Caco-2 (cell line): ENCODE data around the gene USP16. TPM values are rescaled to one million over a fixed set of nuclear protein-coding genes. Genes with fewer than 3 reads are reported as not detected.

Source experiments
- BruUV-seq: library from RNA; stranded (reverse); fragments of 400-500 nt; replicated peaks from 2 replicates; lab custom pipeline; 2021; lab: Mats Ljungman, UMichigan
- CTCF ChIA-PET: fragments of 300-600 bp; sonication (Branson Sonifier 250); formaldehyde crosslinking; loops from one replicate; lab custom pipeline; 2022; ENCODE audit warnings: antibody characterized with exemption; lab: Charles Lee
- POLR2A ChIA-PET: fragments of 300-600 bp; sonication (Branson Sonifier 250); formaldehyde crosslinking; loops from one replicate; lab custom pipeline; 2022; ENCODE audit warnings: antibody characterized with exemption; lab: Charles Lee
- DNase-seq, 2 experiments: peaks; one replicate each; pipeline versions ENCODE4 v3.0.0 to v3.0.0-alpha.2; 2020 to 2022
- H3K27me3 ChIP-seq: replicated peaks from 2 replicates; pipeline ENCODE4 v1.6.0; 2011; ENCODE audit warnings: low read length; ENCODE audit not compliant: control insufficient read depth, insufficient read depth
- H3K36me3 ChIP-seq: 2 replicates; pipeline ENCODE4 v1.5.1; 2011; ENCODE audit warnings: low read length; ENCODE audit not compliant: control insufficient read depth, insufficient read depth
- H3K4me1 ChIP-seq: fragments of 250-450 bp; sonication (Bioruptor Pico); 2 replicates; pipeline ENCODE4 v1.5.1; 2020; ENCODE audit warnings: mild to moderate bottlenecking
- H3K4me3 ChIP-seq: 2 replicates; pipeline ENCODE4 v1.5.1; 2011; ENCODE audit warnings: low read depth, mild to moderate bottlenecking, control low read depth, low read length
- H3K9me3 ChIP-seq: fragments of 250-450 bp; sonication (Bioruptor Pico); 2 replicates; pipeline ENCODE4 v1.5.1; 2020; ENCODE audit warnings: mild to moderate bottlenecking, moderate library complexity
- H3K27ac Mint-ChIP-seq: one replicate; pipeline ENCODE4 v1.8.0; 2022; ENCODE audit warnings: mixed read lengths; ENCODE audit not compliant: unreplicated experiment
- H3K27me3 Mint-ChIP-seq: one replicate; pipeline ENCODE4 v1.8.0; 2022; ENCODE audit warnings: mixed read lengths; ENCODE audit not compliant: insufficient read depth, unreplicated experiment
- H3K36me3 Mint-ChIP-seq: one replicate; pipeline ENCODE4 v1.8.0; 2022; ENCODE audit warnings: mild to moderate bottlenecking, mixed read lengths; ENCODE audit not compliant: insufficient read depth, unreplicated experiment
- H3K4me1 Mint-ChIP-seq: one replicate; pipeline ENCODE4 v1.8.0; 2022; ENCODE audit warnings: low read depth, mixed read lengths; ENCODE audit not compliant: unreplicated experiment
- H3K4me3 Mint-ChIP-seq: one replicate; pipeline ENCODE4 v1.8.0; 2022; ENCODE audit warnings: mild to moderate bottlenecking, moderate library complexity, mixed read lengths; ENCODE audit not compliant: unreplicated experiment
- H3K9me3 Mint-ChIP-seq: one replicate; pipeline ENCODE4 v1.8.0; 2022; ENCODE audit warnings: mixed read lengths; ENCODE audit not compliant: unreplicated experiment
- CTCF ChIP-seq, 2 experiments: fragments of 200-600 bp in 1 of 2; IDR thresholded peaks; 1 replicate in 1 of 2; 2 replicates in 1 of 2; pipeline versions ENCODE4 v1.5.1 to v1.8.0; 2011 to 2022; ENCODE audit warnings: antibody characterized with exemption in 1 of 2, control low read depth in 1 of 2, inconsistent platforms in 1 of 2, low read depth in 1 of 2, low read length in 1 of 2, mild to moderate bottlenecking in 1 of 2, moderate library complexity in 1 of 2; ENCODE audit not compliant: insufficient read depth in 1 of 2, severe bottlenecking in 1 of 2, unreplicated experiment in 1 of 2
- intact Hi-C: fragments of 100-400 bp; cut with micrococcal nuclease; formaldehyde crosslinking; loops from one replicate; pipeline ENCODE4 v1.10.0; 2022; ENCODE audit not compliant: unreplicated experiment
- total RNA-seq: library from RNA; stranded (reverse); gene quantifications from 2 replicates; pipeline ENCODE4 v1.2.3, GENCODE V29; 2022

The USP16 gene
- total RNA-seq, 1 experiment from 2014 or later: 24.2 TPM

GRCh38 chr21:29052224-29052623 is 27.8 kb downstream of the USP16 start:
- TF ChIP-seq CTCF (IDR thresholded peaks at IDR 0.05; ENCODE audit: insufficient read depth in 1 of 2, low read depth in 1 of 2, low read length in 1 of 2, severe bottlenecking in 1 of 2, unreplicated experiment in 1 of 2): no peak
- Mint-ChIP-seq H3K36me3 (peaks cover 34% of the 10 kb centered on the region), H3K9me3 (no peaks in the 10 kb centered on the region), H3K4me3 (no peak overlapping the region), H3K4me1 (no peaks in the 10 kb centered on the region), H3K27ac (no peak overlapping the region), H3K27me3 (no peaks in the 10 kb centered on the region)
- POLR2A ChIA-PET: no interaction called here
- intact Hi-C loops: no loop called here
- Histone ChIP-seq H3K27me3 (no peaks in the 10 kb centered on the region), H3K4me1 (no peaks in the 10 kb centered on the region), H3K9me3 (no peaks in the 10 kb centered on the region), H3K36me3 (no peaks in the 10 kb centered on the region; the same call in 1 of the 2 replicates), H3K4me3 (no peak overlapping the region)
- BruUV-seq: no TSS peak
- CTCF ChIA-PET: no interaction called here
- no peak for DNase-seq

DNA sequence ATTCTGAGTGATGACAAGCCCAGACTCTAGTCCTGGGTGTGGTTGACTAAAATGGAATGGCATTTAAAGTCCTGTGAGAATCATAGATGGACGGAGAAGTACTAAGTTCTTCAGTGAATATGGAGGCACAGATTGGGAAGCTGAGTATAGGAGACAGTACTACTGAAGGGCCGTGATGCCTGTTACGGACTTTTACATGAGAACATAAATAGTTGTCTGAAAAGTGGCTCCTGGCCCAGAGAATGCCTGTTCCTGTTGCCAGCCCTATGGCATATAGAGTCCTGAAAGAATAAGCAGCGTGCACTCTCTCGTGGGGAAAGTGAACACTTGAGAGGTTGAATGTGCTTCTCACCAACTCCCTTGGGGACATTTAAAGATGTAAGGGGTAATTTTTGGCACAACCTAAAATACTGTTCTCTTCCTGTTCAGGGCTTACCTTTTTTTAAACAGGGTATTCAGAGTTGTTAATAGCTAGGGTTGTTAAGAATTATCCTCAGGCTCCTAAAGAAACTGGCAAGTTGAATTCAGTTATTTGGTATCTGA is 28.6 kb downstream of the USP16 start:
- no TSS peak for BruUV-seq
- H3K4me3 ChIP-seq: no peak overlapping the region
- ChIA-PET POLR2A (no interaction called here), CTCF (no interaction called here)
- no peak for DNase-seq
- Mint-ChIP-seq H3K4me3 (no peak overlapping the region), H3K4me1 (no peaks in the 10 kb centered on the region), H3K27ac (no peak overlapping the region), H3K36me3 (peaks cover 32% of the 10 kb centered on the region), H3K9me3 (no peaks in the 10 kb centered on the region), H3K27me3 (no peaks in the 10 kb centered on the region)
- intact Hi-C loops: no loop called here
- H3K36me3 ChIP-seq: no peaks in the 10 kb centered on the region; the same call in 1 of the 2 replicates
- H3K9me3 ChIP-seq: no peaks in the 10 kb centered on the region
- H3K4me1 ChIP-seq: no peaks in the 10 kb centered on the region
- no peaks in the 10 kb centered on the region for H3K27me3 ChIP-seq
- no peak for TF ChIP-seq CTCF (IDR thresholded peaks at IDR 0.05; ENCODE audit: insufficient read depth in 1 of 2, low read depth in 1 of 2, low read length in 1 of 2, severe bottlenecking in 1 of 2, unreplicated experiment in 1 of 2)

- intact Hi-C loops: no loop called here
- Histone ChIP-seq H3K4me1 (no peaks in the 10 kb centered on the region), H3K36me3 (no peaks in the 10 kb centered on the region; the same call in 1 of the 2 replicates), H3K9me3 (no peaks in the 10 kb centered on the region), H3K27me3 (no peaks in the 10 kb centered on the region), H3K4me3 (no peak overlapping the region)
- no peaks in the 10 kb centered on the region for H3K4me1 Mint-ChIP-seq
- peaks cover 35% of the 10 kb centered on the region for H3K36me3 Mint-ChIP-seq
- DNase-seq: no peak
- H3K4me3 Mint-ChIP-seq: no peak overlapping the region
- TF ChIP-seq CTCF (IDR thresholded peaks at IDR 0.05; ENCODE audit: insufficient read depth in 1 of 2, low read depth in 1 of 2, low read length in 1 of 2, severe bottlenecking in 1 of 2, unreplicated experiment in 1 of 2): no peak
- BruUV-seq: TSS peak; percentile 12
- ChIA-PET POLR2A (no interaction called here), CTCF (no interaction called here)
- H3K27me3 Mint-ChIP-seq: no peaks in the 10 kb centered on the region
- H3K9me3 Mint-ChIP-seq: no peaks in the 10 kb centered on the region
- no peak overlapping the region for H3K27ac Mint-ChIP-seq
These were observed 29.2 kb downstream of the USP16 start for GRCh38 chr21:29053656-29054055.
